Psoas muscle (tissue), 8 donors: ENCODE results near the gene SH3BP5. TPM values are rescaled to one million over a fixed set of nuclear protein-coding genes. Genes with fewer than 3 reads are reported as not detected.
"Not testable (repeated sequence)": the region's sequence is repeated elsewhere in the genome, so short reads cannot be mapped to it uniquely, and the experiment has no call there.

Source experiments
- ATAC-seq, 4 donors: fragments of 200-7000 bp; cut with Tn5 transposase; one replicate each; pipeline ENCODE4 v1.9.1; 2020; ENCODE audit warnings: moderate library complexity in 3 of 4, mild to moderate bottlenecking in 2 of 4
- DNase-seq, 2 donors: peaks; one replicate each; pipeline ENCODE4 v3.0.0-alpha.2; 2020
- H3K27ac ChIP-seq: fragments of 200-600 bp; one replicate; pipeline ENCODE4 v1.8.0; 2022
- H3K27me3 ChIP-seq, 3 donors: fragments of 200-600 bp in 1 of 3; one replicate each; pipeline versions ENCODE4 v1.6.1 to v1.8.0; 2013 to 2022; ENCODE audit warnings: low read length in 2 of 3, mild to moderate bottlenecking in 2 of 3, moderate library complexity in 1 of 3; ENCODE audit not compliant: insufficient read depth in 3 of 3
- H3K36me3 ChIP-seq, 2 donors: fragments of 200-600 bp in 1 of 2; one replicate each; pipeline versions ENCODE4 v1.6.1 to v1.8.0; 2013 to 2022; ENCODE audit warnings: low read depth in 1 of 2, mild to moderate bottlenecking in 1 of 2, moderate library complexity in 1 of 2; ENCODE audit not compliant: insufficient read depth in 1 of 2
- H3K4me1 ChIP-seq: fragments of 200-600 bp; one replicate; pipeline ENCODE4 v1.8.0; 2022
- H3K4me3 ChIP-seq: fragments of 200-600 bp; one replicate; pipeline ENCODE4 v1.8.0; 2022; ENCODE audit warnings: mild to moderate bottlenecking
- H3K9me3 ChIP-seq: fragments of 200-600 bp; one replicate; pipeline ENCODE4 v1.8.0; 2022
- CTCF ChIP-seq: fragments of 200-600 bp; IDR thresholded peaks from one replicate; pipeline ENCODE4 v1.8.0; 2022; ENCODE audit warnings: antibody characterized with exemption
- WGBS, 3 donors: extraction: QIAGEN DNeasy Blood & Tissue Kit; methylation state at CpG; one replicate each; pipeline versions ENCODE4 v1.1.6 to v1.1.7; 2013; 5-methylcytosine and 5-hydroxymethylcytosine counted together
- intact Hi-C, 2 donors: fragments of 100-400 bp; cut with DNase I; formaldehyde crosslinking; loops; one replicate each; pipeline versions ENCODE4 v1.11.0 to v1.14.2; 2022
- polyA plus RNA-seq, 3 donors: library from polyadenylated mRNA; stranded (reverse); fragments of 200-250 nt; gene quantifications; one replicate each; pipeline ENCODE4 v1.2.3, GENCODE V29; 2013
- total RNA-seq, 4 donors: library from RNA; stranded (reverse); fragmentation: NEBNext Ultra II Directional in 2 of 4; extraction: Animal tissue kit (Norgen Biotek cat#: 25700) in 2 of 4; gene quantifications; one replicate each; pipeline versions ENCODE4 v1.2.1 to v1.2.4, GENCODE V29; 2021 to 2023
- donor health status: healthy with polysubstance abuse.
- donor health status: DM: no; HTN: no; CAD: no; lungs with moderate emphysema.
- donor health status: Bipolar disorder and iron deficiency.
- donor health status: healthy.
- donor health status: DM: yes; HTN: yes; CAD: no.
- donor health status: DM: no; HTN: no; CAD: no.
- donor health status: DM: no; HTN: no; CAD: no.
- donor health status: DM: yes; HTN: yes; CAD: no.

Gene SH3BP5
- total and polyA plus RNA-seq, 7 donors, result 14.4 to 63.0 (median 42.8) TPM

GRCh38 chr3:15375461-15376000 is 43.1 kb upstream of the SH3BP5 start:
- ATAC-seq, result no peak
- H3K27ac ChIP-seq, result no peak overlapping the region
- H3K4me1 ChIP-seq, result no peaks in the 10 kb centered on the region
- no peaks in the 10 kb centered on the region for H3K36me3 ChIP-seq
- WGBS, 3 donors, result 94 to 95% (median 95%) methylated on average over 22 of the region's 22 CpGs
- TF ChIP-seq CTCF, result no peak
- intact Hi-C loops, result loop anchor here (5.0 kb wide), 2 partner anchors 43 to 173 kb away; partner anchors contain the start of gene SH3BP5 (in 2 of the 2)
- no peak for DNase-seq
- no peaks in the 10 kb centered on the region for H3K9me3 ChIP-seq
- H3K27me3 ChIP-seq, result no peaks in the 10 kb centered on the region
- H3K4me3 ChIP-seq, result no peak overlapping the region

GRCh38 chr3:15372918-15373317 is 40.5 kb upstream of the SH3BP5 start:
- Histone ChIP-seq H3K27ac (no peak overlapping the region), H3K36me3 (no peaks in the 10 kb centered on the region), H3K4me3 (no peak overlapping the region), H3K9me3 (no peaks in the 10 kb centered on the region), H3K4me1 (no peaks in the 10 kb centered on the region), H3K27me3 (no peaks in the 10 kb centered on the region)
- DNase-seq (no peak), ATAC-seq (no peak)
- WGBS, 3 donors, result 83 to 90% (median 86%) methylated on average over 4 of the region's 4 CpGs
- intact Hi-C loops, result no loop called here
- TF ChIP-seq CTCF, result no peak

GRCh38 chr3:15368561-15369135 is 36.3 kb upstream of the SH3BP5 start:
- TF ChIP-seq CTCF, result no peak
- Histone ChIP-seq H3K4me1 (no peaks in the 10 kb centered on the region), H3K4me3 (no peak overlapping the region), H3K27ac (no peak overlapping the region), H3K27me3 (peaks cover 0 to 2% (median 0%) of the 10 kb centered on the region in 3 donors), H3K9me3 (no peaks in the 10 kb centered on the region), H3K36me3 (no peaks in the 10 kb centered on the region)
- WGBS, 3 donors, result 73 to 78% (median 75%) methylated on average over 6 of the region's 6 CpGs
- ATAC-seq (no peak), DNase-seq (no peak)
- intact Hi-C loops, result no loop called here

GRCh38 chr3:15367059-15367458 is 34.7 kb upstream of the SH3BP5 start:
- H3K9me3 ChIP-seq, result no peaks in the 10 kb centered on the region
- intact Hi-C loops, result no loop called here
- WGBS, 3 donors, result 36 to 56% (median 45%) methylated on average over 1 of the region's 1 CpG
- ATAC-seq (no peak), DNase-seq (no peak)
- no peak overlapping the region for H3K27ac ChIP-seq
- no peaks in the 10 kb centered on the region for H3K4me1 ChIP-seq
- H3K36me3 ChIP-seq, result no peaks in the 10 kb centered on the region
- H3K4me3 ChIP-seq, result no peak overlapping the region
- TF ChIP-seq CTCF, result no peak
- H3K27me3 ChIP-seq, result peaks cover 0 to 2% (median 0%) of the 10 kb centered on the region in 3 donors

- 19 to 31% (median 23%) methylated on average over 6 of the region's 6 CpGs for WGBS, 3 donors
- H3K4me1 ChIP-seq, H3K27me3 ChIP-seq, H3K4me3 ChIP-seq, H3K36me3 ChIP-seq, intact Hi-C loops, H3K9me3 ChIP-seq, DNase-seq, ATAC-seq, H3K27ac ChIP-seq: not testable (repeated sequence)
Observed at GRCh38 chr3:15364078-15364477, 31.7 kb upstream of the SH3BP5 start.
